Measurements from ENCODE around the gene PTGER1. TPM values are rescaled to one million over a fixed set of nuclear protein-coding genes. Genes with fewer than 3 reads are reported as not detected.

The PTGER1 gene
- total and polyA plus RNA-seq, 2 of the 4 experiments (the other 2 are of a cell fraction) = 0.54 to 0.60 TPM

DNA sequence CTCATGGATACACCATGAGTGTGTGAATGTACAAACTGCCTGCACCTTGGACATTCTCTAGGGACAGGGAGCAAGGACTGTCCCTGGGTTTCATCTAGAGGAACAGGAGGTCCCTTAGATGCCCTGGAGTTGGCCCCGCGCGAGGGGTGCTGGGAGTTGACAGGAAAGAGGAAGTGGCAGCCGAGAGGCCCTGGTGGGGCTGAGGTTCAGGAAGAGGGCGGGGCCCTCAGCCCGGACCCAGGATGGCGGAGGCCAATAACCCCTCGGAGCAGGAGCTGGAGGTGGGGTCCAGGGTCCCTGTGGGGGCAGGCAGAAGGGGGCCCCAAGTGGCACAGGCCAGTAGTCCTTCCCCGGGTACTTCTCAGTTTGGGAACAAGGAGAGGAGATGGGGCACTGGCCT is 35.1 kb downstream of the PTGER1 start:
- no peak overlapping the region for H2BK5ac ChIP-seq (ENCODE audit: low read depth, low read length, poor library complexity, severe bottlenecking)
- in situ Hi-C loops (cut with MboI; ENCODE audit: low sequenced_read_pairs) (no loop called here), dilution Hi-C loops (cut with HindIII; ENCODE audit: low sequenced_read_pairs, unreplicated experiment) (no loop called here), intact Hi-C loops (cut with micrococcal nuclease) (no loop called here)
- H3K9me3 ChIP-seq (ENCODE audit: control insufficient read depth, insufficient read depth, low read length) = no peaks in the 10 kb centered on the region
- H3K4me3 ChIP-seq (ENCODE audit: insufficient read depth, low read depth, low read length) = no peak overlapping the region
- no peak overlapping the region for H4K8ac ChIP-seq (ENCODE audit: low read depth in 2 of 2, low read length in 2 of 2)
- no TSS peak for BruUV-seq (replicated peaks)
- ChIA-PET CTCF (no interaction called here), POLR2A (ENCODE audit: unreplicated experiment) (no interaction called here)
- no peak overlapping the region for H3K56ac ChIP-seq (ENCODE audit: extremely low read depth, insufficient read depth, low read length)
- no peak overlapping the region for H3K4me2 ChIP-seq (ENCODE audit: low read depth, low read length)
- H3K27me3 ChIP-seq (ENCODE audit: control insufficient read depth, insufficient read depth, low read length) = no peaks in the 10 kb centered on the region
- DNase-seq = no peak
- peaks cover 36% of the 10 kb centered on the region for H3K36me3 ChIP-seq (ENCODE audit: control insufficient read depth, insufficient read depth, low read length)
- no peak overlapping the region for H4K91ac ChIP-seq (ENCODE audit: insufficient read depth, low read depth, low read length)
- H2AK5ac ChIP-seq (ENCODE audit: low read depth, low read length) = no peak overlapping the region
- no peak overlapping the region for H3K18ac ChIP-seq (ENCODE audit: low read depth, low read length)
- peaks cover 17 to 75% of the 10 kb centered on the region in 2 experiments for H3K79me1 ChIP-seq (ENCODE audit: low read depth in 1 of 2, low read length in 2 of 2)
- peaks cover 31% of the 10 kb centered on the region for H3K9me1 ChIP-seq (ENCODE audit: insufficient read depth, low read length)
- no peak overlapping the region for H2BK20ac ChIP-seq (ENCODE audit: low read depth, low read length)
- H4K5ac ChIP-seq (ENCODE audit: low read depth, low read length) = 0 out of 2 replicates have a peak overlapping the region, but pooled peaks have one; percentile 23
- no peak overlapping the region for H2BK120ac ChIP-seq (ENCODE audit: low read depth, low read length)
- H3K23ac ChIP-seq (ENCODE audit: low read depth, low read length) = no peak overlapping the region
- H4K20me1 ChIP-seq (ENCODE audit: insufficient read depth, low read length) = peaks cover 31% of the 10 kb centered on the region
- H3K4ac ChIP-seq (ENCODE audit: low read depth, low read length) = no peak overlapping the region
- H3K9ac ChIP-seq (ENCODE audit: low read depth, low read length) = no peak overlapping the region
- H2AFZ ChIP-seq (replicated peaks; ENCODE audit: low read length, poor library complexity) = peak overlapping the region; percentile 43
- no peak overlapping the region for H3K27ac ChIP-seq (ENCODE audit: insufficient read depth, low read length)
- no peak overlapping the region for H2BK15ac ChIP-seq (ENCODE audit: low read depth, low read length)
- WGBS, 2 experiments (ENCODE audit: extremely low coverage in 2 of 2, insufficient read length in 1 of 2) = 54% methylated on average over 5 of the region's 9 CpGs; no CpG with 5 or more reads in 1 of the 2 experiments
- no peak for ATAC-seq (ENCODE audit: low read depth)
- TF ChIP-seq CEBPB (IDR thresholded peaks at IDR 0.05; ENCODE audit: low read depth, low read length) = no peak
- TF ChIP-seq, protein P1, sequence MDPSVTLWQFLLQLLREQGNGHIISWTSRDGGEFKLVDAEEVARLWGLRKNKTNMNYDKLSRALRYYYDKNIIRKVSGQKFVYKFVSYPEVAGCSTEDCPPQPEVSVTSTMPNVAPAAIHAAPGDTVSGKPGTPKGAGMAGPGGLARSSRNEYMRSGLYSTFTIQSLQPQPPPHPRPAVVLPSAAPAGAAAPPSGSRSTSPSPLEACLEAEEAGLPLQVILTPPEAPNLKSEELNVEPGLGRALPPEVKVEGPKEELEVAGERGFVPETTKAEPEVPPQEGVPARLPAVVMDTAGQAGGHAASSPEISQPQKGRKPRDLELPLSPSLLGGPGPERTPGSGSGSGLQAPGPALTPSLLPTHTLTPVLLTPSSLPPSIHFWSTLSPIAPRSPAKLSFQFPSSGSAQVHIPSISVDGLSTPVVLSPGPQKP (IDR thresholded peaks at IDR 0.05; ENCODE audit: borderline replicate concordance, low read depth, low read length) = no peak
- TF ChIP-seq RCOR1 (IDR thresholded peaks at IDR 0.05; ENCODE audit: insufficient replicate concordance, low read length) = no peak
- no peak for TF ChIP-seq RFX5 (IDR thresholded peaks at IDR 0.05; ENCODE audit: low read depth, low read length)
- peaks cover 5% of the 10 kb centered on the region for H3K4me1 ChIP-seq (ENCODE audit: control insufficient read depth, insufficient read depth, low read length)
- no peak overlapping the region for H3K14ac ChIP-seq (replicated peaks; ENCODE audit: low read depth, low read length)
- H2AK9ac ChIP-seq (replicated peaks; ENCODE audit: low read depth, low read length, poor library complexity) = no peak overlapping the region
